Ovary (tissue), 3 donors: Measurements from ENCODE around the gene ARVCF.

Source experiments
- CTCF ChIP-seq, 3 donors: fragments of 450-650 bp in 2 of 3; fragments of 200-600 bp in 1 of 3; IDR thresholded peaks; one replicate each; pipeline versions ENCODE4 v1.5.1 to v1.8.0; 2016 to 2022; ENCODE audit warnings: antibody characterized with exemption in 3 of 3, mild to moderate bottlenecking in 1 of 3
- EP300 ChIP-seq: sonication (generic); formaldehyde crosslinking; IDR thresholded peaks from one replicate; pipeline ENCODE4 v1.6.1; 2017; ENCODE audit warnings: antibody characterized with exemption
- donor health status: DM: no; HTN: no; CAD: no.

GRCh38 chr22:19921544-19922081 is 95.0 kb downstream of the ARVCF start:
- no peak for TF ChIP-seq CTCF (IDR thresholded peaks at IDR 0.05)
- no peak for TF ChIP-seq EP300
